Loucy (cell line): ENCODE measurements around the gene GORASP1.

Experiments used
- EZH2phosphoT487 ChIP-seq: fragments of 200-600 bp; IDR thresholded peaks from 2 replicates; pipeline ENCODE4 v1.6.1; 2018; ENCODE audit warnings: antibody characterized with exemption, mild to moderate bottlenecking, moderate library complexity, borderline replicate concordance
- TF ChIP-seq, protein P1 (sequence below): fragments of 200-600 bp; sonication (generic); conservative IDR thresholded peaks from 2 replicates; pipeline ENCODE4 v1.5.1; 2014; ENCODE audit warnings: mild to moderate bottlenecking, antibody characterized with exemption, low read length

- TF ChIP-seq, protein P1, sequence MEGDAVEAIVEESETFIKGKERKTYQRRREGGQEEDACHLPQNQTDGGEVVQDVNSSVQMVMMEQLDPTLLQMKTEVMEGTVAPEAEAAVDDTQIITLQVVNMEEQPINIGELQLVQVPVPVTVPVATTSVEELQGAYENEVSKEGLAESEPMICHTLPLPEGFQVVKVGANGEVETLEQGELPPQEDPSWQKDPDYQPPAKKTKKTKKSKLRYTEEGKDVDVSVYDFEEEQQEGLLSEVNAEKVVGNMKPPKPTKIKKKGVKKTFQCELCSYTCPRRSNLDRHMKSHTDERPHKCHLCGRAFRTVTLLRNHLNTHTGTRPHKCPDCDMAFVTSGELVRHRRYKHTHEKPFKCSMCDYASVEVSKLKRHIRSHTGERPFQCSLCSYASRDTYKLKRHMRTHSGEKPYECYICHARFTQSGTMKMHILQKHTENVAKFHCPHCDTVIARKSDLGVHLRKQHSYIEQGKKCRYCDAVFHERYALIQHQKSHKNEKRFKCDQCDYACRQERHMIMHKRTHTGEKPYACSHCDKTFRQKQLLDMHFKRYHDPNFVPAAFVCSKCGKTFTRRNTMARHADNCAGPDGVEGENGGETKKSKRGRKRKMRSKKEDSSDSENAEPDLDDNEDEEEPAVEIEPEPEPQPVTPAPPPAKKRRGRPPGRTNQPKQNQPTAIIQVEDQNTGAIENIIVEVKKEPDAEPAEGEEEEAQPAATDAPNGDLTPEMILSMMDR, result no peak
- no peak for TF ChIP-seq EZH2phosphoT487
Measured at GRCh38 chr3:39100500-39100886, 6.9 kb downstream of the GORASP1 start.
